ENCODE results near the gene IFITM1.

- no peak for TF ChIP-seq POLR2A (IDR thresholded peaks at IDR 0.05)
- no peak for TF ChIP-seq CTCF (IDR thresholded peaks at IDR 0.05)
These were observed 19.1 kb upstream of the IFITM1 start for GRCh38 chr11:294780-295179.
